NCI-H345 treated with DMSO at 0.1 percent for 48 hours (cell line): ENCODE data around the gene CATSPER4.

ENCODE experiments used
- DNase-seq: peaks from one replicate; lab custom pipeline; 2025; ENCODE audit not compliant: unreplicated experiment; lab: John Stamatoyannopoulos, UW

CATSPER4 gene

GRCh38 chr1:26234644-26235370 is 44.4 kb downstream of the CATSPER4 start:
- peak; percentile 10 for DNase-seq

GRCh38 chr1:26237230-26237966 is 47.0 kb downstream of the CATSPER4 start:
- no peak for DNase-seq

DNA sequence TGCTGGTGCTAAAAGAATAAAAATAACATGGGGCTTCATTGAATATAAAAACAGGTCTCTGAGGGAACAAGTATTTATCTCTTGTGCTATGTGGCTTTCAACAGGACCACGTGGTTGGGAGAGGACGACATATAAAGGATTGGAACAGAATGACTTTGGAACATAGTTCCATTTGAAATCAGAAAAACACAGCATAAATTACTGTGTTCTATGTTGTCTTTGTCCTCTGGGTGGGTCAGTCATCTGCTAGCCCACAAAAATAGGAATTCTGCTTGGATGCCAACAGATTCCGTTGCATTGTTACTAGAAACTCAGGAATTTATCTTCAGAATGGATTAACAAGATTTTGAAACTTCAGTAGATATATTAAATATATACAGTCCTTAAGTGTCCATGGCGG is 49.5 kb downstream of the CATSPER4 start:
- no peak for DNase-seq
